ENCODE results near the gene PRKCI.
"Not testable (repeated sequence)": the region's sequence is repeated elsewhere in the genome, so short reads cannot be mapped to it uniquely, and the experiment has no call there.

The PRKCI gene

DNA sequence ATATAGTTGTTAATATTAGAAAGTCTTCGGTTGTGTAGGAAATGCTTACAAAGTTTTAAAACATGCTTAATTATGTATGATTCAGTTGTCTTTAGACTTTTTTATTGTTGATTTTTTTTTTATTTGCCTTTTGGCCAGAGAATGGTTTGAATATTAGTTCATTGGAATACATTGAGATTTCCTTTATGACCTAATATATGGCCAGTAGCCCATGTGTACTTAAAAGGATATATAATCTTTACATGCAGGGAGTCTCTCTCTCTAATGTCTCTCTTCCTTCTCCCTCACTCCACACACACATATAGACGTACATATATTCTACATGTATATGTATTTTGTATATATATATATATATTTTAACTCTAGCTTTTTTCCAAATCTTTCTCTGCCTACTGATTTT lies 68.0 kb downstream of the PRKCI start:
- no peak for DNase-seq (ENCODE audit: low spot score)

GRCh38 chr3:170295586-170295985 lies 73.4 kb downstream of the PRKCI start:
- DNase-seq (ENCODE audit: low spot score), result no peak

DNA sequence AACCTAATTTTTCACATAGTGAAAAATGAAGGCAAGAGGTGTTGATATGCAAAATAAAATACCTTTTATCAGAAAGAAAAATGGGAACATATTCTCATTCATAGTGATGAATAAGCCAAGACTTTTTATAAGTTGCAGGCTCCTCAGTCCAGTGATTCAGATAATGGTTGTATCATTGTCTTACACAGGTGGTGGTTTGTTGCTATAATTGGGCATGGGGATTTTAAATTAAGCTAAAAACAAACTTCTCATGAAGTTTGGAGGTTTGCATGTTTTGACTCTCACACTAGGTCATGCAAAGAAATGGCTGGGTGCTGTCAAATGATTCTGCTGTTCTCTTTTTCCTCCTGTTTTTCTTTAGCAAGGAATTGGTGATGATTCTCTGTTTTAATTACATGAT lies 74.5 kb downstream of the PRKCI start:
- DNase-seq (ENCODE audit: low spot score), result no peak

DNA sequence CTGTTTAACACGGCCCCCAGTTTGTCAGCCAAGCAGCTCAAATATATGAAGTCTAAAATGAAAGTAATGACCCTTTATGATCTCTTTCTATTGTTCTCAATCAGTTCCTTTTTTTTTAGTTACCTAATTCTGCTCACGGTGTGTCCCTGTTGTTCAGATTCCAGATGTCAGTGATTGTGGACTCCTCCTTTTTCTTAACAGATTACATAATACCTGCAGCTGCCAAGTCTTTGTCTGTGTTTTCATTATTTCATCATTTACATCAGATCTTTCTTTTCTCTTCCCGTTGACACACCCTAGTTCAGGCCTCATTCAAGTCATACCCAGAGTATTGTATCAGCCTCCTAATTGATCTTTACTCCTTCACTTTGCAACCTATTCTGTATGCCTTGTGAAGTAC lies 79.2 kb downstream of the PRKCI start:
- DNase-seq (ENCODE audit: low spot score), result no peak

DNA sequence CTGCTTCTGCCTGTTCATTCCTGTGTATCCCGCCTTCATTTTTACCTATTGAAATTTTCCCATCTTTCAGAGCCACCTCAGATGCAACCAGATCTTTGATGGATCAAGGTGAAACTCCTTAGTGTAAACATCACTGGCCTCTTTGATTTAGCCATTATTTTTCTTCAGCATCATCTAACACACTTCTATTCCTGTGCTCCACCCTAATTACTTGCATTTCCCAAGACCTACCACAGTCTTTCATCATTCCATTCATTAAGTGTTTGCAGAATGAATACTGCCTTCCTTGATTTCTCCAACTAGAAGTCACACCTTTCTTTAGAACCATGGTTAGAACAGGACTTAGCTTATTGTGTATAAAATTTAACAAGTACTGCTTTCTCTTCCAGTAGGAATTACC lies 79.8 kb downstream of the PRKCI start:
- DNase-seq (ENCODE audit: low spot score), result no peak

- DNase-seq (ENCODE audit: low spot score), result no peak
Observed at GRCh38 chr3:170306015-170306414, 83.8 kb downstream of the PRKCI start.

DNA sequence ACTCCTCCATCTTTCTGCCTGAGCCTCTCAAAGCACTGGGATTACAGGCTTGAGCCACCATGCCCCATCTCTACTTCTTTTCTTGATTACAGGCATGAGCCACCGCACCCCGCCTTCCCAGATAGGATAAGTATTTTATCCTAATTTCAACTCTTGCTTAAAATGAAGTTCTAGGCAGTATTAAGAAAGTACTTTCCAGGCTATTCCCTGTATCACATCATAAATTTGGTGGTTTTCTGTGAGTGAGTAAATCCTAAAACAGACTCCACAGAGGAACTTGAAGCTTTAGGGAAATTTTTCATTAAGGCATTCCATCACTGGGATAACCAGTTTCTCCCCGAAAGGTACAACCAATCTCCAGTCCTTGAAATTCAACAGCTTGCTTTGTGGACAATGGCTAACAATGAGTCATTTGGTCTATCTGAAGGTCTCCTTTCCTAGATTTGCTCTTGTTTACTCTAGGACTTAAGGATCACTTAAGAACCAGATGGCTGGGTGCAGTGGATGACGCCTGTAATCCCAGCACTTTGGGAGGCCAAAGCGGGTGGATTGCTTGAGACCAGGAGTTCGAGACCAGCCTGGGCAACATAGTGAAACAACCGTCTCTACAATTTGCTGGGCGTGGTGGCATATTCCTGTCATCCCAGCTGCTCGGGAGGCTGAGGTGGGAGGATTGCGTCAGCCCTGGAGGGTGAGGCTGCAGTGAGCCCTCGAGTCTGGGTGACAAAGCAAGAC lies 85.6 kb downstream of the PRKCI start:
- no peak for DNase-seq (ENCODE audit: low spot score)

DNA sequence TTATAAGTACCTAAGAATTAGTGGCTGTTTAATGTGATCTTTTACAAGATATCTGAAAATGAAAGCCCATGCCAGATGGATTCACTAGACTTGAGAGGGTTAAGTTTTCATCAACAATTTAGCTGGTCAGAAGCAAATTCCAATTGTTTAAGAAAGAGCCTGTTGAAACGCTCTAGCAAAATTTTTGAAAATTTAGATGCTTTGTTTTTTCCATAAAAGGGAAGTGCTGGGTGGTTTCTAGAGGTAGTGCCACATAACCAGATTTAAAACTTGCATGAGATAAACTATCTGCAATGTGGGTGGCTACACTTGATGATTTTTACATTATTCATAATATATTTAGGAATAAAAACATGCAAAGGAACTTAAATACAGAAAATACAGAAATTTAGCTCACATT lies 86.8 kb downstream of the PRKCI start:
- no peak for DNase-seq (ENCODE audit: low spot score)

GRCh38 chr3:170317954-170318353 lies 95.7 kb downstream of the PRKCI start:
- no peak for DNase-seq (ENCODE audit: low spot score)

- DNase-seq (ENCODE audit: low spot score), result no peak
Observed at GRCh38 chr3:170320461-170321121, 98.4 kb downstream of the PRKCI start.

GRCh38 chr3:170321321-170322034 lies 99.3 kb downstream of the PRKCI start:
- no peak for DNase-seq (ENCODE audit: low spot score)

DNA sequence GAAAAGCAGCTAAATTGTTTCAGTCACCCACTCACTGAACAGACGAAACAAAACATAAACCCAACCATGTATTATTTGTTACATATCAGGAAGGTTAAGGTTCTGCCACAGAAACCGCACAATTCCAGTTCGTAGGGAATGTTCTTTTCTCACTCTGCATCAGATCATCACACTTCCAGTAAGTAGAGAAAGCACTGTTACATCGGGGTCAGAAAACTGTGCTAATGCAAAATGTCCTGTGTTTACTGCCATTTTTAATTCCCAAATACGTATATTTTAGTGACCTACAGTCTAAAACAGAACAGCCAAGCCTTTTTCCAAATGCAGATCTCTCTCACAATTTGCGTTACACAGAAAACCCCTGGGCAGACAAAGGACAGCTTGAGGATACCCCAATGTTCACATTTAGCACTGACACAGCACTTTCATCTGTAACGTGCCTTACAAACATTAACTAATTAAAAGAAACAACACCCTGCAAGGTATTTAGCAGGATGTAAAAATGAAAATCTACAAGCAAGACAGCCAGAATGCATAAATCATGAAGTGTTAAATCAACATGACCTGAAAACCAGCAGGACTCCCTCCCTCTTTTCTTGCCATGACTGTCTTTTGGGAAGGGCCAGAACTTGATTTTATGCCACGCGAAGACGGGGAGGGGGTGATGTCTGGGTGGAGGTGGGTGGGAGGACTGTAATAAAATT lies 100.5 kb downstream of the PRKCI start:
- no peak for DNase-seq (ENCODE audit: low spot score)

DNA sequence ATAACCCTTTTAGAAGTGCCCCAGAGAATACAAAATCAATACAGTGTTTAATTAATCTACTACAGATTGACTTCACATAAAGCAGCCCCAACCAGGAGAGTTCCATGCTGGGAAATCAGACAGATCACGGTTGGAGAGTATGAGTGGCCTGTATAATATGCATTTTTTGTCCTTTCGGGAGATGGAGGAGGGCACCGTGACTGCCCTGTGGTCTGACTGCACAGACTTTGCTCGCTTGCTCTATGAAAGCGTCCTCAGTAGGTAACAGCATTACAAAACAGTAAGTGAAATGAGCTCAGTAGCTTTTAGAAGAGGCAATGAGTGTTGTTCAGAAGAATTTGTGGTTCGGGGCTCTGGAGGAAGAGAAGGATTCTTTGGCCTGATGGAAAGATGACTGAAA lies 101.1 kb downstream of the PRKCI start:
- no peak for DNase-seq (ENCODE audit: low spot score)

DNA sequence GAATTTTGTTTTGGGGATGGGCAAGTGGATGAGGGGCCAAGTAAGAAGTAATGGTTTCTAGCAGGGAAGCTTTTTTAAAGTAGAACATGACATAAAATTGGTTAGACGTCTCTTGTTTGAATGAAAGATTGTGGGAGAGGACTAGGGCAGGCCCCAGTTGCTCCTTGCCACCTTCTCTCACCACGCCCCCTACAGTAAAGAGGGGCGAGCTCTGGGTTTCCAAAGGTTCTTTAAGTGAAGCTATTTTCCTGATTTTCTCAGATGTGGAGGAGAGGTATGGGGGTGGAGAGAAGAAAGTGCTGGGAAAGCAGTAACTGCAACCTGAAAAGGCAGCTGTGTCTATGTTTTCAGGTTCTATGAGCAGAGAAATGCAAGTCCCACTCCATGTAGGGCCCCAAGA lies 102.7 kb downstream of the PRKCI start:
- DNase-seq (ENCODE audit: low spot score), result no peak

DNA sequence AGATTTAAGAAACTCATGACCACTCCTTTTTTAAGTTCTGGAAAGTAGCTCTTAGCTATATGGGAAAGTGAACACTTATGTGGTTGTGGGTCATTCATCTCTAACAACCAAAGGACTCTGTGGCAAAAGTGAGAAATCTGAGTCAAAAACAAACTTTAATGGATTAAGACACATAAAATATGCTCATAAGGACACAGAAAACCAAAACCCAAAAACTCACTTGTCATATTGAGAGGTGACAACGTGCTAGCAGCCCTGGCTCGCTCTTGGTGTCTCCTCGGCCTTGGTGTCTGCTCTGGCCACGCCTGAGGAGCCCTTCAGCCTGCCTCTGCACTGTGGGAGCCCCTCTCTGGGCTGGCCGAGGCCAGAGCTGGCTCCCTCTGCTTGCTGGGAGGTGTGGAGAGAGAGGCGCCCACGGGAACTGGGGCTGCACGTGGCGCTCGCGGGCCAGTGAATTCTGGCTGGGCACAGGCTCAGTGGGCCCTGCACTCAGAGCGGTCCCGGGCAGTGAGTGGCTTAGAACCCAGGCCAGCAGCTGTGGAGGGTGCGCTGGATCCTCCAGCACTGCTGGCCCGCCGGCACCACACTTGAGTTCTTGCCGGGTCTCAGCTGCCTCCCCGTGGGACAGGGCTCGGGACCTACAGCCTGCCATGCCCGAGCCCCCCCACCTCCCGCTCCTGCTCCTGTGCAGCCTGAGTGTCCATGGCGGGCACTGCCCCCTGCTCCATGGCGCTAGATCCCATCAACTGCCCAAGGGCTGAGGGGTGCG lies 105.0 kb downstream of the PRKCI start:
- DNase-seq (ENCODE audit: low spot score), result no peak

- DNase-seq (ENCODE audit: low spot score), result not testable (repeated sequence)
Observed at GRCh38 chr3:170327868-170328548, 105.8 kb downstream of the PRKCI start.

GRCh38 chr3:170330366-170330765 lies 108.1 kb downstream of the PRKCI start:
- DNase-seq (ENCODE audit: low spot score), result no peak

GRCh38 chr3:170331143-170331542 lies 108.9 kb downstream of the PRKCI start:
- no peak for DNase-seq (ENCODE audit: low spot score)

DNA sequence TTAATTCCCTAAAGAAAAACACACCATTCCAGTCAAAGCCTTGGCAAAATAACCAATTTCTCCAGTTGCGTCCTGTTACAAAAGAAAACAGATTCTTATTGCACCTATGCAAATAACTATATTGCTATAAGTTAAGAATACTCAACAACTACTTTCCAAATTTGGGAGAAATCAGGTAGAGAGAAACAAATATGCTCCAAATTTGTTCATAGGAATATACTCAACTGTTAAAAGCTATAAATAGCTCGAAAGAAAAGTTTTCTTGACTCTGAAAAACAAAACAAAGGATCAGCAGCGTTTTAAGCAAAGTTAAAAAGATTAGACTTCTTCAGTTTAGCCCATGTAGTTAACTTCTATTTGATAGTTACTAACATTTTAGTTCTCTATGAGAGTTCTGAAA lies 115.2 kb downstream of the PRKCI start:
- DNase-seq (ENCODE audit: low spot score), result no peak

DNA sequence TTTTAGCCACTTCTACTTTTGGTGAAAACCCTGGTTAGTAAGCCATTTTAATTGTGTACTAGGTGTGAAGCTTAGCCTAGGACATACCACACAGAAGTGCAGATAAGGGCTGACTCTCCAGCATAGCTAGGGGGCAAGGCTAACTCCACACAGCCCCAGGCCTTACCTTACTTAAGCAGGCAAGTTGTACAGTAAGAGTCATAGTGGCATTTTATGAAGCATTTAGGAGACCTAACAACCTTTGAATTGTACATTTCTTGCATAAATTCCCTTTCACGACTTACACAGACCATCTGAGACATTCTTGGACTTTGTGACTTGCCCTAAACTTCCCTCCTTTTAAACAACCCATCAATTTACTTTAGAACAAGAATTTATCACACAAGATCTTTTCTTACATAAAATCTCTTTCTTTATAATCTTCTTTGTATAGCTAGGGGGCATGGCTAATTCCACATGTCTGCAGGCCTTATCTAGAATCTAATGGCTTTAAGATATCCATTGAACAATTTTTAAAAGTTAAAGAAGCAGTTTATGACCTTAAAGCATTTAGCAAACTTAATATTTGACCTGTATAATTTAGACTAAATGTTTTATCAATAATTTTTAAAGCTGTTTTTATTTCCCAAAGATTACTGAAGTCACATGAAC lies 116.6 kb downstream of the PRKCI start:
- DNase-seq (ENCODE audit: low spot score), result no peak

DNA sequence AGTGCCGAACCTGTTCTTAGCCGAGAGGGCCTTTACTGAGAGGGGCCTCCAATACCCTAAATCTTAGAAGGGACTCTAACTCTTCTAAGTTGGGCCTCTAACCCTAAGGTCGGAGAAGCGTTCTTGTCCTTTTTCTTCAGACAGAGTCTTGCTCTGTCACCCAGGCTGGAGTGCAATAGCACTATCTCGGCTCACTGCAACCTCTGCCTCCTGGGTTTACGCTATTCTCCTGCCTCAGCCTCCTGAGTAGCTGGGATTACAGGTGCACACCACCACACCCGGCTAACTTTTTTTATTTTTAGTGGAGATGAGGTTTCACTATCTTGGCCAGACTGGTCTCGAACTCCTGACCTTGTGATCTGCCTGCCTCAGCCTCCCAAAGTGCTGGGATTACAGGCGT lies 120.0 kb downstream of the PRKCI start:
- not testable (repeated sequence) for DNase-seq (ENCODE audit: low spot score)

Data from D341Med (cell line).